ENCODE measurements around the gene DNAH17.

Gene DNAH17

DNA sequence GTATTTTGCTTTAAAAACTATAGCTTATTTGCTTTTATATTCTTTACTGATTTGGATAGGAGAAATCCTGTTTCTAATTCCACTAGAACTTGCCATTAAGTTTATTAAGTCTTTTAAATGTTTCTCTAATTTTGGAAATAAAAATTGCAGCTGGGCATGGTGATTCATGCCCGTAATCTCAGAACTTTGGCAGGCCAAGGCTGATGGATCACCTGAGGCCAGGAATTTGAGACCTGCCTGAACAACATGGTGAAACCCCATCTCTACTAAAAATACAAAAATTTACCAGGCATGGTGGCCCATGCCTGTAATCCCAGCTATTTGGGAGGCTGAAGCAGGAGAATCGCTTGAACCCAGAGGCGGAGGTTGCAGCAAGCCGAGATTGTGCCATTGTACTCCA lies 30.7 kb downstream of the DNAH17 start:
- no peak overlapping the region for H3K27ac ChIP-seq (ENCODE audit: low read length)
- no peaks in the 10 kb centered on the region for H3K9me3 ChIP-seq (replicated peaks; ENCODE audit: insufficient read depth, low read length)
- no peaks in the 10 kb centered on the region for H3K9me2 ChIP-seq (replicated peaks; ENCODE audit: insufficient read depth, low read length)
- no peaks in the 10 kb centered on the region for H3K79me2 ChIP-seq (ENCODE audit: low read length)
- H3K4me1 ChIP-seq (ENCODE audit: low read length): no peaks in the 10 kb centered on the region
- H3K4me3 ChIP-seq (ENCODE audit: low read length): no peak overlapping the region
- H3K36me3 ChIP-seq (replicated peaks; ENCODE audit: insufficient read depth, low read length): no peaks in the 10 kb centered on the region
- no peaks in the 10 kb centered on the region for H3F3A ChIP-seq (ENCODE audit: insufficient read depth, low read length)
- no peak overlapping the region for H3K4me2 ChIP-seq (ENCODE audit: low read depth, low read length)
- no peak overlapping the region for H3K9ac ChIP-seq (ENCODE audit: low read length)
- no peaks in the 10 kb centered on the region for H4K20me1 ChIP-seq (ENCODE audit: insufficient read depth, low read length)
- no peak overlapping the region for H2AFZ ChIP-seq (ENCODE audit: low read length)
- peaks cover 83% of the 10 kb centered on the region for H3K27me3 ChIP-seq (replicated peaks; ENCODE audit: insufficient read depth, low read length)
- TF ChIP-seq, protein P1, sequence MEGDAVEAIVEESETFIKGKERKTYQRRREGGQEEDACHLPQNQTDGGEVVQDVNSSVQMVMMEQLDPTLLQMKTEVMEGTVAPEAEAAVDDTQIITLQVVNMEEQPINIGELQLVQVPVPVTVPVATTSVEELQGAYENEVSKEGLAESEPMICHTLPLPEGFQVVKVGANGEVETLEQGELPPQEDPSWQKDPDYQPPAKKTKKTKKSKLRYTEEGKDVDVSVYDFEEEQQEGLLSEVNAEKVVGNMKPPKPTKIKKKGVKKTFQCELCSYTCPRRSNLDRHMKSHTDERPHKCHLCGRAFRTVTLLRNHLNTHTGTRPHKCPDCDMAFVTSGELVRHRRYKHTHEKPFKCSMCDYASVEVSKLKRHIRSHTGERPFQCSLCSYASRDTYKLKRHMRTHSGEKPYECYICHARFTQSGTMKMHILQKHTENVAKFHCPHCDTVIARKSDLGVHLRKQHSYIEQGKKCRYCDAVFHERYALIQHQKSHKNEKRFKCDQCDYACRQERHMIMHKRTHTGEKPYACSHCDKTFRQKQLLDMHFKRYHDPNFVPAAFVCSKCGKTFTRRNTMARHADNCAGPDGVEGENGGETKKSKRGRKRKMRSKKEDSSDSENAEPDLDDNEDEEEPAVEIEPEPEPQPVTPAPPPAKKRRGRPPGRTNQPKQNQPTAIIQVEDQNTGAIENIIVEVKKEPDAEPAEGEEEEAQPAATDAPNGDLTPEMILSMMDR (IDR thresholded peaks at IDR 0.05; ENCODE audit: low read length): no peak
- TF ChIP-seq EZH2phosphoT487 (IDR thresholded peaks at IDR 0.05; ENCODE audit: low read length) (no peak), EZH2 (optimal IDR thresholded peaks at IDR 0.05; ENCODE audit: low read depth, low read length) (no peak)
- DNase-seq: no peak

DNA sequence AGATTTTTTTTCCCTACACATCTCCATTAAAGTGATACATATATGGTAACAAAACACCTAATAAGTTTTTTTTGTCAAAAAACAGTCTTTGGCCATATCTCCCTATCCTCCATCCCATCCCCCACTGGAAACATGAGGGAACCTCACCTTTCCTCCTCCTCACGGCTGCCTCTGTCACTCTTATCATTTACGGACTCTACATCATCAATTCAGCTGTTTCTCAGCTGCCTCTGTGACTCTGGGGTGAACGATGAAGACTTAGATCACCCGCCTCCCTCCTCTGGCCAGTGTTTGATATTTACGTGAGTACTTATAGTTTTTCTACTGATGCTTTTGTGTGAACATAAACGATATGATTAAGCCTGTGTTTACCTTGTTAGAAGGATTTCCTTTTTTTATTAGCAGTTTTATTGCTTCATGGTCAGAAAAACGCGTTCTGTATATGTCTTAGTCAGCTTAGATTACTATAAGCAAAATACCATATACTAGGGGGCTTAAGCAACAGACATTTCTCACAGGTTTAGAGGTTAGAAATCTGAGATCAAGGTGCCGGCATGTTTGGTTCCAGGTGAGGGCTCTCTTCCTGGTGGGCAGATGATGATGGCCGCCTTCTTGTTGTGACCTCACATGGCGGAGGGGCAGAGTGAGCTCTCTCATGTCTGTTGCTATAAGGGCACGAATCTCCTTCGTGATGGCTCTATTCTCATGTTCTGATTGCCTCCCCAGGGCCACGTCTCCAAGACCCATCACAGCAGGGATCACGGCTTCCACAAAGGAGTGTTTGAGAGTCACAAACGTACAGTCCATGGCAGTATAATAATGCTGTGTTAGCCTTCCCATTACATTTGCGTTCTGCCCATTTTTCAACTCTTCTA lies 32.1 kb downstream of the DNAH17 start:
- no peaks in the 10 kb centered on the region for H3K36me3 ChIP-seq (replicated peaks; ENCODE audit: insufficient read depth, low read length)
- H3K9ac ChIP-seq (ENCODE audit: low read length): no peak overlapping the region
- H4K20me1 ChIP-seq (ENCODE audit: insufficient read depth, low read length): no peaks in the 10 kb centered on the region
- no peaks in the 10 kb centered on the region for H3K4me1 ChIP-seq (ENCODE audit: low read length)
- H2AFZ ChIP-seq (ENCODE audit: low read length): no peak overlapping the region
- TF ChIP-seq EZH2phosphoT487 (IDR thresholded peaks at IDR 0.05; ENCODE audit: low read length): no peak
- TF ChIP-seq, protein P1 (IDR thresholded peaks at IDR 0.05; ENCODE audit: low read length): no peak
- TF ChIP-seq EZH2 (optimal IDR thresholded peaks at IDR 0.05; ENCODE audit: low read depth, low read length): no peak
- H3K27ac ChIP-seq (ENCODE audit: low read length): no peak overlapping the region
- DNase-seq: no peak
- H3K9me3 ChIP-seq (replicated peaks; ENCODE audit: insufficient read depth, low read length): no peaks in the 10 kb centered on the region
- H3K27me3 ChIP-seq (replicated peaks; ENCODE audit: insufficient read depth, low read length): peaks cover 69% of the 10 kb centered on the region
- H3K79me2 ChIP-seq (ENCODE audit: low read length): no peaks in the 10 kb centered on the region
- no peak overlapping the region for H3K4me3 ChIP-seq (ENCODE audit: low read length)
- no peaks in the 10 kb centered on the region for H3F3A ChIP-seq (ENCODE audit: insufficient read depth, low read length)
- H3K9me2 ChIP-seq (replicated peaks; ENCODE audit: insufficient read depth, low read length): no peaks in the 10 kb centered on the region
- no peak overlapping the region for H3K4me2 ChIP-seq (ENCODE audit: low read depth, low read length)

DNA sequence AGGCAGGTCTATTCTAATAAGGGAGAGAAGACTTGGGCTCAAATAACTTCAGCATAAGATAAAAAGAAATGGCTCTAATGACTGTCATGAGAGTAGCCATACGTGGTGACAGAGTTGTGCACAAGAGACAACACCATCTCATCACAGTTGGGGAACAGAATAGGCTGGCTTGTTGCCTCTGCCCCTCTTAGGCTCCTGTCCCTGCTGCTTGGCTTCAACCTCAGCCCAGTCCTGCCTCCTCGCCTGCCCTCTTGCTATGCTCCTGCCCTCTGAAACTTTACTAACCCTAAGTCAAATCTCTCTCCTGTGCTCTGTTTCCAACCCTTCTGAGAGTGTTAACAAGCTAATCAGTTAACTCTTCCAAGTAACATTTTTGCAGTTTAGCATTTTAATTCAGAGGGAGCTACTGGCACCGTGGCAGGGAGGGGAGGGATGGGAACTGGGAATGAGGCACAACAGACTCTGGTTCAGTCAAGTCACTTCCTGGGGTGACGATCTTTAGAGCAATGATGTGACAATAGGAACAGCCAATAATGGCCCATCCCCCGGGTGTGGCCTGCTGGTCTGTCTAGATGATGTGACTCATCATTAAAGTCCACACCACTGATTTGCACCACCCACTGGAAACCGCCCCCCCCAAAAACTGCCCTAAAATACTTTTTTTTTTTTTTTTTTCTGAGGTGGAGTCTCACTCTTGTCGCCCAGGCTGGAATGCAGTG lies 35.5 kb downstream of the DNAH17 start:
- H3K36me3 ChIP-seq (replicated peaks; ENCODE audit: insufficient read depth, low read length): no peaks in the 10 kb centered on the region
- H3K4me2 ChIP-seq (ENCODE audit: low read depth, low read length): no peak overlapping the region
- DNase-seq: no peak
- H3K4me1 ChIP-seq (ENCODE audit: low read length): no peaks in the 10 kb centered on the region
- no peaks in the 10 kb centered on the region for H3K9me3 ChIP-seq (replicated peaks; ENCODE audit: insufficient read depth, low read length)
- no peaks in the 10 kb centered on the region for H3K79me2 ChIP-seq (ENCODE audit: low read length)
- H3K27ac ChIP-seq (ENCODE audit: low read length): no peak overlapping the region
- H3K27me3 ChIP-seq (replicated peaks; ENCODE audit: insufficient read depth, low read length): peaks cover 70% of the 10 kb centered on the region
- H3F3A ChIP-seq (ENCODE audit: insufficient read depth, low read length): no peaks in the 10 kb centered on the region
- TF ChIP-seq, protein P1 (IDR thresholded peaks at IDR 0.05; ENCODE audit: low read length): no peak
- TF ChIP-seq EZH2phosphoT487 (IDR thresholded peaks at IDR 0.05; ENCODE audit: low read length): no peak
- TF ChIP-seq EZH2 (optimal IDR thresholded peaks at IDR 0.05; ENCODE audit: low read depth, low read length): no peak
- no peak overlapping the region for H2AFZ ChIP-seq (ENCODE audit: low read length)
- H3K9me2 ChIP-seq (replicated peaks; ENCODE audit: insufficient read depth, low read length): no peaks in the 10 kb centered on the region
- no peak overlapping the region for H3K4me3 ChIP-seq (ENCODE audit: low read length)
- no peak overlapping the region for H3K9ac ChIP-seq (ENCODE audit: low read length)
- no peaks in the 10 kb centered on the region for H4K20me1 ChIP-seq (ENCODE audit: insufficient read depth, low read length)

Measured in MM.1S (cell line).